HG03280 (cell line): ENCODE results near the gene BAIAP2L1.

ENCODE experiments used
- ATAC-seq: cut with Tn5 transposase; IDR thresholded peaks from one replicate; pipeline ENCODE4 v1.9.1; 2021; ENCODE audit warnings: mild to moderate bottlenecking, moderate library complexity; ENCODE audit not compliant: unreplicated experiment

The BAIAP2L1 gene

GRCh38 chr7:98296833-98297232 lies 104.1 kb downstream of the BAIAP2L1 start:
- ATAC-seq, result no peak

DNA sequence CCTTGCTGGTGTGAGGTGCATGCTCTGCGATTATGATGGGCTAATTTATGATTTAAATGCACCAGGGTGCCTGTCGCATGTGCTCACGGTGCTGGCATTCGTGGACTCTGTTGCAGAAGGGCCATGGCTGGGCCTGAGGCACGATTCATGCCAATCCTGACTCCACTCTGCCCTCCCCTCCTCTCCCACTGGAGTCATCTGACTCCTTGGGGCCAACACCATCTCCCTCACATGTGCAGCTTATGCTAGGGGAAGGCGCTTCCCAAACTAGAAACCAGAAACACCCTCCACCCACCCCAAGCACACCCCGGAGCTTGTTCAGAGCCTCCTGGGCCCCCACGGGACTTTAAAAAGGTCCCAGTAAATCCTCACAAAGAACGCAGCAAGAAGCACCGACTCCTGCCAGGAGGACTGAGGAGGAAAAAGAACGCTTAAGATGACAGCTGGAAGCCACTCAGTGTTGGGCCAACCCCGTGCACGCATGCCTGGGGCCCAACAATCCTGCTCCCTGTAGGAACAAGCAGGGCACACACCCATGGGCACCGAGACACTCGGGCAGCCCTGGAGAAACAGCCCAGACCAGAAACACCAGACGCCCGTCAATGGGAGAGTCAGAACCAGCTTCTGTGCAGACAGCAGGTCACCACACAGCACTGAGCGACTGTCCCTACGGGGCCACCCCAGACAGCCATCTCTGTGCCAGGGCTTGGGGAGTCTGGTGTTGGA lies 105.3 kb downstream of the BAIAP2L1 start:
- no peak for ATAC-seq

- ATAC-seq, result no peak
These were observed 106.0 kb downstream of the BAIAP2L1 start for GRCh38 chr7:98294798-98295382.

DNA sequence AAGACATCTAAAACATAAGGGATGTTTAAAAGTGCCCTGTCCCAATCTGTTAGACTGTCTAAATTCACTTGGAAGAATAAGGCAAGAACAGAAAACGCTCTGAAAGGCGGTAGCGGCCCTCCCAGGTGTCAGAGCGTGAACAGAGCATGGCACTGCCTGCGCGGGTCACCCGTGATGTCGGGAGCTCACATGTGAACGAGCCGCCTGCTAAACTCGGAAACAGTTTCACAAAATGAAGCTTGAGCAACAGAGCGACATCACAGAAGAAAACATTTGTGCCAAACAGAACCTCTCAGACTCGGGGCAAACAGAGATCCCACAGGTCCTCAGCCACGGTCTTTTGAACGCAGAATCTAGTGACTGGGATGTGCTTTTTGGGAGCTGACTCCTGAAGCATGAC lies 106.6 kb downstream of the BAIAP2L1 start:
- no peak for ATAC-seq

GRCh38 chr7:98293746-98294145 lies 107.1 kb downstream of the BAIAP2L1 start:
- ATAC-seq, result no peak

GRCh38 chr7:98293265-98293664 lies 107.6 kb downstream of the BAIAP2L1 start:
- no peak for ATAC-seq

DNA sequence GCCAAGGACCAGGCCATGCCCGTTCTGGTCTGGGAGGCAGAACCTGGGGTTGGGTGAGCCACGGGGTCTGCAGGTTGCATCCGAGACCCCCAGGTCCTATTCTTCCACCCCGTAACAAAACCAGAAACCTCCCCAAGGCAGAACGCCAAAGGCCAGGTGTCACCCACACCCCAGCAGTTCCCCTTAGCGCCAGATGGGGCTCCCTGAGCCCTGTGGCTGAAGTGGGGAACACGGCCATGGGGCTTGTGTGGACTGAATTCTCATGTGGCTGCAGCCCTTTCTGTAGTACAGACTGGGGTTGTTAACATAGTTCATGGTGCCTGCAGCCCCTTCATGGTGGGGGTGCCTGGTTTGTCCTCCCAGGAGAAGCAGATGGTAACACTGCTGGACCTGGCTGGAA lies 109.2 kb downstream of the BAIAP2L1 start:
- ATAC-seq, result no peak

DNA sequence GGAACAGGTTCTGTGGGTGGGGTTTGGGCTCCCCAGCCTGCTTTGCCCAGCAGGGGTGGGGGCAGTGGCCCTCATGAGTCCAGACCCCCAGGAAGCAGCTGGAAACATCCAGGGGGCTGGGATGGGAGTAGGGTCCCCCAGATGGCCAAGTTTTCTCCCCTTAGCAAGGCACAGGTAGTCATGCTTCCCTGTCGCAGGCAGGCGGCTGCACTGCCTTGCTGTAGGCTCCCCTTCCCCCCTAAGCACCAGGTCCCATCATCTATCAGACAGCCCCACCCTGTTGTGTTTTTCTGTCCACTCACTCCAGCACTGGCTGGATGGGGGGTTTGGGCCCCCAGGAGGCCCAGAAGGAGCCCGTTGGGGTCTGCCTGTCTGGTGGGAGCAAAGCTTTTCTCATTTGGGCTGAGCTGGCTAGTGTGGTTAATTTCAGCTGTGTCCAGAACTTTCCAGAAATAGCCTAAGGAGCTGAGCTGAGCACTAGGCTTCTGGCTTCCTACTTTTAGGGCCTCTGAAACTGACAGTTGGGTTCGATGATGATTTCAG lies 111.5 kb downstream of the BAIAP2L1 start:
- ATAC-seq, result no peak

DNA sequence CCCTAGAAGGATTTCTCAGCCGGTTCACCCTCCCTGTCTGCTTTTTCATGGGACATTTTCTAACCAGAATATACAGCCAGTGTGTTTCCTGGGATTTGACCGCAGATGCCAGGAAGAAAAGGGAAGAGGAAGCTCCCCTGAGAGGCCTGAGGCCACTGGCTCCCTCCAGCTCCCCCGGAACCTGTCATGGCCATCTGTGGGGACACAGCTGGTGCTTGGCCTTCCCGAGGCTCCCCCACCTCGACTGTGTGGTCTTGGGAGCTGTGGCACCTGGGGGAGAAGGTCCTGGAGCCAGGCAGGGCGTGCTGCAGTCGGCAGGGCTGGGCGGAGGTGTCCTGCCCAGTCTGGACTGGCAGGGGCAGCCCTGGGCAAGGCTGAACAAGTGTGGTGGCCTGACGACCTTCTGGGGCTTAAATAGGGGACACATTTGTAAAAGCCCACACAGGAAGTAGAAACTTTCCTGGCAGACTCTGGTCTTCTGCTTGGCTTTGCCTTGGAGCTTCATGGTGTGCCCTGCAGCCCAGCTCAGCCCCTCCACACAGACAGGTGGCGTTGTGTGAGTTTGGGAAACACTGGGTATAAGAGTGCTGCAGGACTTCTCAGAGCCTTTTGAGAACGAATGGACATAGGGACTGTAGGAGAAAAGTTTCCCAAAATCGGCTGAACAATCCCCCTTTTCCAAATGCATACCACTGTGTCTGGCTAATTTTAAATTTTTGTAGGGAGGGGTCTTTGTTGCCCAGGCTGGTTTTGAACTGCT lies 112.6 kb downstream of the BAIAP2L1 start:
- ATAC-seq, result no peak

- ATAC-seq, result no peak
These were observed 113.4 kb downstream of the BAIAP2L1 start for GRCh38 chr7:98287486-98287959.

- ATAC-seq, result no peak
These were observed 114.0 kb downstream of the BAIAP2L1 start for GRCh38 chr7:98286701-98287485.

- ATAC-seq, result no peak
These were observed 114.8 kb downstream of the BAIAP2L1 start for GRCh38 chr7:98286093-98286539.

DNA sequence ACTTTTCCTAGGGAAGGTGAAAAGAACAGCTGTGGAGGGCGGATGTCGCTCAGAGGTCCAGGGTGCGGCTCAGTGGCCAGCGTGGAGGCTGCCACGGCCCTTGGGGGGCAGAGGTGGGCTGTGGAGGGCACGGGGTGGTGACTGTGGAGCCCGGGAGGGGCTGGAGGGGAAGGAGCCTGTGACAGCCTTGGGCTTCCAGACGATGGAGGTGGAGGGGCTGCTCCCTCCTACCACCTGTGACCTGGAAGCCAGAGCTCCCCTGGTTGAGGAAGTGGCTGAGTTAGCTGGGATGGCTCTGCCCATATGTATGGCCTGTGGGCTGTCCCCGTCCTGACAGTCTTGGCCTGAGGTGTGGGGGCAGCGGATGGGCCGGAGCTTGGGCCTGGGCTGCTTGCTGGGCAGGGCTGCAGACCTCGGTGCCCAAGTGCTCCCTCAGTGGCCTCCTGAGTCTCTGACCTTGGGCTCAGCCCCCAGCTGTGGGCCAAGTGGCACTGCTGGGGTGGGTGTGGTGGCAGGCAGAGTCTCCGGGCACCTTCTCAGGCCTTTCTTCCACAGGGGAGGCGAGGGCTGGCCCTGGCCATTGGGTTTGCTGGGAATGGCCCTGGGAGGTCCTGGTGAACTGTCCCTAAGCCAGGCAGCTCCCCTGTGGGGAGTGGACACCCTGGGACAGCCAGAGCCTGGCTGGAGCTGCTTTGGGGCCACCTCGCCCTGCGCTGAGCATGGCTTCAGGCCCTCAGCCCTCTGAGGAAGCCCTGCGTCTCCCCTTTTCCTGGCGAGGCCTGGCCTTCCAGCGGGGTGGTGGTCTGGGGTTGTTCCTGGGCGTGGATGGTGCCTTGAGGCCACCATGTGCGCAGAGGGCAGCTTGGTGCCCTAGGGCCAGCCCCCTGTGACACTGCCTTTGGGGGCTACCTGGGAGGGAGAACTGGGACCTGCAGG lies 115.5 kb downstream of the BAIAP2L1 start:
- no peak for ATAC-seq

- no peak for ATAC-seq
These were observed 116.4 kb downstream of the BAIAP2L1 start for GRCh38 chr7:98284335-98285036.

- ATAC-seq, result no peak
These were observed 117.0 kb downstream of the BAIAP2L1 start for GRCh38 chr7:98283887-98284222.

DNA sequence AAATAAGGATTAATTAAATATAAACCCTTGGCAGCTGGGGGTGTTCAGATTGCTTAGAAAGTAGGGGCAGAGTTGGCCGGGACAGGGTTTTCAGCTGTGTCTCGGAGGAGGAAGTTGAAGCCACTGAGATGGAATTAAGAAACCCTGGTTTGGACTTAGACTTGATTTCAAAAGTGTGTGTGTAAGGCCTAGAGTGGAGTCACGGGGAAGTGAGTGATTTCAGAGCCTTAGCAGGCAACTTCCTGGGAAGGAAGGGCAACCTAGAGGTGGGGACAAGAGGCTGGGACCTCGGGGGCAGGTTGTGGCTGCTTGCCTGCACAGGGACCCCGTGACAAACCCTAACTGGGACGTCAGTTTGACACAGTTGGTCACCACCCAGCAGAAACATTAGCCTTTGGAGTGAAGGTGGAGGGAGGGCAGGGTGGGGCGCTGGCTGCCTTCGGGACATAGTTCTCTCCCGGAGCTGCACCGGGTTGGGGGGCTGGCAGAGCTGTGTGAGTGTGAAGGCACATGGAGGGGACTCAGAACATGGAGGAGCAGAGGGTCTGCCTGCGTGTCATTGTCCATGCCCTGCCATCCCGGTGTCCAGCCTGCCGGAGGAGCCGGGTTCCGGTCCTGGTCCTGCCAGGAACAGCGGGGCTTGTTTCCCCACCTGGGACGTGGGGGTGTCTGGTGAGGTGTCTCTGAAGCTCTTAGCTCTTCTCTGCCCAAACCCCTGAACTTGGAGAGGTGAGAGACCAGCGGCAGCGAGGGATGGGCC lies 117.6 kb downstream of the BAIAP2L1 start:
- ATAC-seq, result no peak

- no peak for ATAC-seq
These were observed 118.2 kb downstream of the BAIAP2L1 start for GRCh38 chr7:98282703-98283102.
